Thyroid gland (tissue), 4 donors: ENCODE data around the gene GARNL3.

ENCODE experiments used
- POLR2A ChIP-seq, 2 donors: fragments of 450-650 bp; IDR thresholded peaks; one replicate each; pipeline ENCODE4 v1.6.1; 2017; ENCODE audit warnings: antibody characterized with exemption in 2 of 2, mild to moderate bottlenecking in 2 of 2, moderate library complexity in 1 of 2
- TF ChIP-seq, protein P1 (sequence below), 6 experiments: fragments of 200-600 bp in 3 of 6; fragments of 450-650 bp in 3 of 6; sonication (generic) in 3 of 6; IDR thresholded peaks; one replicate each; pipeline ENCODE4 v1.5.1; 2016 to 2019; ENCODE audit warnings: antibody characterized with exemption in 6 of 6, mild to moderate bottlenecking in 2 of 6, inconsistent platforms in 1 of 6, moderate library complexity in 1 of 6

DNA sequence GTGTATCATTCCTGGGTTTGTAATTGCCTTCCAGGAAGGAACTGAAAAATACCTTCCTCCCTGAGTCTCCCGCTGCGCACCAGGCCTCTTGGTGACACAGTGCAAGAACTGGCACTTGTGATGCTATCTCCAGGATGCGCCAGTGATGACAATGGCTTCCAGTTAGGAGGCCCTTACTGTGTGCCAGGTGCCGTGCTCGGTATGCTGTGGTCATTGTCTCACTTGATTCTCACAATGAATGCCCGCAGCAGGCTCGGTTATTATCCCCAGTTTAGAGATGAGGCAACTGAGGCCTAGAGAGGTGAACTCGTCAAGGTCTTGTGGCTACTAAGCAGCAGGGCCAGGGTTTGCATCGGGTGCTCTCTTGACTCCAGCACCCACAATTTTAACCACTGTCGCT lies 100.9 kb downstream of the GARNL3 start:
- TF ChIP-seq, protein P1, sequence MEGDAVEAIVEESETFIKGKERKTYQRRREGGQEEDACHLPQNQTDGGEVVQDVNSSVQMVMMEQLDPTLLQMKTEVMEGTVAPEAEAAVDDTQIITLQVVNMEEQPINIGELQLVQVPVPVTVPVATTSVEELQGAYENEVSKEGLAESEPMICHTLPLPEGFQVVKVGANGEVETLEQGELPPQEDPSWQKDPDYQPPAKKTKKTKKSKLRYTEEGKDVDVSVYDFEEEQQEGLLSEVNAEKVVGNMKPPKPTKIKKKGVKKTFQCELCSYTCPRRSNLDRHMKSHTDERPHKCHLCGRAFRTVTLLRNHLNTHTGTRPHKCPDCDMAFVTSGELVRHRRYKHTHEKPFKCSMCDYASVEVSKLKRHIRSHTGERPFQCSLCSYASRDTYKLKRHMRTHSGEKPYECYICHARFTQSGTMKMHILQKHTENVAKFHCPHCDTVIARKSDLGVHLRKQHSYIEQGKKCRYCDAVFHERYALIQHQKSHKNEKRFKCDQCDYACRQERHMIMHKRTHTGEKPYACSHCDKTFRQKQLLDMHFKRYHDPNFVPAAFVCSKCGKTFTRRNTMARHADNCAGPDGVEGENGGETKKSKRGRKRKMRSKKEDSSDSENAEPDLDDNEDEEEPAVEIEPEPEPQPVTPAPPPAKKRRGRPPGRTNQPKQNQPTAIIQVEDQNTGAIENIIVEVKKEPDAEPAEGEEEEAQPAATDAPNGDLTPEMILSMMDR (IDR thresholded peaks at IDR 0.05): no peak
- TF ChIP-seq POLR2A (IDR thresholded peaks at IDR 0.05): no peak
